CD4-positive, alpha-beta T cell treated with Interleukin-2 at 100 ng/mL for 4 hours (primary cell): ENCODE results near the gene CCIN.

Source experiments
- DNase-seq: peaks from one replicate; pipeline ENCODE4 v3.0.0-alpha.2; 2020; ENCODE audit warnings: low spot score

Gene CCIN

DNA sequence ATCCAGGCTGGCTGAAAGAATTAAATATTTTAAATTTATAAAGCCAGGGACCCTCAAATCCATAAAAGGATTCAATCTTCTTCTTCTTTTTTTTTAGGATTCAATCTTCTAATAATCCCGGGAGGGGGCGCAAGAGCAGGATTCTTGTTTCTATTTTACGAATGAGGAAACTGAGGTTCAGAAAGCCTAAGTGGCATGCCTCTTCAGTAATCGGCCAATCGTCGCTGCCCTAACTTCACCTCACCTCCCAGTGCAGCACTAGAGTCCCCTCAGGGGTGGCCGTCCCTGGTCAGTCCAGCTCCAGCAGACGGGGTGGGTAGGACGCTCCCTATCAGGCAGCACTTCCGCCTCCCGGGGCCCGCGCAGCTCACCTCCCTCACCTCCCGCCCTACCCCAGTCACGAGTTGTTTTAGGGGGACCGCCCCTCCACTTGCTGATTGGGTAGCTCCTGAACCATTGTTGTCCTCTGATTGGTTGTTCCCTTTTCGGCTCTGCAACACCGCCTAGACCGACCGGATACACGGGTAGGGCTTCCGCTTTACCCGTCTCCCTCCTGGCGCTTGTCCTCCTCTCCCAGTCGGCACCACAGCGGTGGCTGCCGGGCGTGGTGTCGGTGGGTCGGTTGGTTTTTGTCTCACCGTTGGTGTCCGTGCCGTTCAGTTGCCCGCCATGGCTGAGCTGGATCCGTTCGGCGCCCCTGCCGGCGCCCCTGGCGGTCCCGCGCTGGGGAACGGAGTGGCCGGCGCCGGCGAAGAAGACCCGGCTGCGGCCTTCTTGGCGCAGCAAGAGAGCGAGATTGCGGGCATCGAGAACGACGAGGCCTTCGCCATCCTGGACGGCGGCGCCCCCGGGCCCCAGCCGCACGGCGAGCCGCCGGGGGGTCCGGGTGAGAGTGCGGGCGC is 21.5 kb downstream of the CCIN start, which contains the start of gene CLTA:
Gene CLTA (plus strand): TSS at position 534 of the 902 bp plus-strand sequence. CDS start 136 bp downstream, at position 670.
- peak; percentile 97 for DNase-seq

DNA sequence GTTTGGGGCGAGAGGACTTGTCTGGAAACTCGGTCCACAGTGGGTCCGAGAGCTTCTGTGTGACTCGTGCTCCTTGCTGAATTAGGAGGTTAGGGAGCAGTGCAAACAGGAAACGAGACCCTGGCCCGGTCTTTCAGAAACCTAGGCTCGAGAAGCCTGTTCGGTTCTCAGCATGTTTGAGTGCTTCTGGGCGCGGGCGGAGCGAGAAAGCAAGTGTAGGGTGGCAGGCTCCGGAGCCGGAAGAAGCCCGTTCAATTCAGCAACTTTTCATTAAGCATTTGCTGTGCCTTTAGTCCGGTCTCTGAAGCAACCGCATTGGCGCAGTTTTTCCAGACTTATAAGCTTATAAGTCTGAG is 22.1 kb downstream of the CCIN start:
- peak; percentile 31 for DNase-seq

- DNase-seq: no peak
Measured at GRCh38 chr9:36191686-36192085, 22.5 kb downstream of the CCIN start.

DNA sequence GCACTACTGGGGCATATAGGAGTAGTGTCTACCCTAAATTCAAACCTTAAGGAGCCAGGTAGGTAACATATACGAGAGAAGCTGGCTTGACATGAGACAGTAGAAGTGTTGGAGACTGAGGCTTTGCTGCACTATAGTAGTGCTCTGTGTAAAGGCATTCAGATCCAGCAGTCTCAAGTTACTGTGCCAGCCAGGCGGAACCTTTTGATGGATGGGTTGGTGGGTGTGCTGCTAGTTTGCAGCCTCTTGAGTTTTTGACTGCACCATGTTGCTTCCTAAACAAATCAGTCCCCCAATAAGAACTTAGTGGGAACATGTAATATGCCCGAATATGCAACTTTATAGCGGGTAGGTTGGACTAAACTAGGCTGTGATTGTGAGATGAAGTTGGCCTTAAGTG is 23.0 kb downstream of the CCIN start:
- no peak for DNase-seq

DNA sequence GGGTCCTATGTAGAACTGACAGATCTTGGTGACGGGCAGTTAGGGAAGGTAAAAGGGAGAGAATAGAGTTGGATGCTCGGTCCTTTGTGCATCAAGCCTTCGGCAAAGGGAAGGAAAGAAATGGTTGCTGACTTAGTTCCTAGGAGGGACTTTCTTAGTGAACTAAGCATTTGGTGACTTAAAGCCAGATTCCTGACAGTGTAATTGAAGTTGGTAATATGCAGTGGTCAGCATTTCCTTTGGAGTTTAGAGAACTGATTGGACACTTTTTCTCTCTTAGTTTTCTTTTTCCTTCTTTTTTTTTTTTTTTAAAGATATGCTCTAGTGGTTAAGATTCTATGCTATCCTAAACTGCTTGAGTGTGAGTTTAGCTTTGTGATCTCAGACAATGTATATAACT is 23.8 kb downstream of the CCIN start:
- DNase-seq: no peak

DNA sequence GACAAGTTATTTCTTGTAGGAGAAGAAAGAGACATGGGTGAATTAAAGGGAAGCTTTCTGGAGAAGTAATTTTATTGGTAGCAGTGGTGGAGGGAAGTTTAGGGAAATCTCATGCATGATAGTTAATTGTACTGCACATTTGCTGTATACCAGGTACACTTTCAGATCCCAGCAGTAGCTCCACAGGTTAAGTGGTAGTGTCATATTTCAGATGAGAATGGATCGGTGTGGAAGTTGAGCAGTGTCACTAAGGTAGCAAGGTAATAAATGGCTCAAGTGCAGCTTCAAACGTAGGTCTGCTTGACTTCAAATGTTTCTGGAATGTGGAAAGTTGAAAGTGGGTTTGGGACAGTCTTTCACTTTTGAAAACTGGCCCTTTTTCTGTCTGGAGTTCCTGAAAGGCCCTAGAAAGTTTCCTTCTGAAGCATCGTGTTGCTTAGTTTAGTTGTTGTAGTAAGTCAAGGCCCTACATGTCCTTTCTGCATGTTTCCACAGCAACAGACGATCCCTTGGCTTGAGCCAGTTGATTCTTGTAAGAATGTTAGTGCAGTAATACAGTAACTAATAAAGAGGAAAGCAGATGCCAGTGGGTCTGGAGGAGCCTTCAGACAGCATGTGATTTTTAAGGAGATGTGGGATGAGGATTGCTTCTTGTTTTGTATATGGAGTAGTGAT is 25.3 kb downstream of the CCIN start:
- DNase-seq: no peak

GRCh38 chr9:36204906-36205547 is 35.8 kb downstream of the CCIN start:
- no peak for DNase-seq

DNA sequence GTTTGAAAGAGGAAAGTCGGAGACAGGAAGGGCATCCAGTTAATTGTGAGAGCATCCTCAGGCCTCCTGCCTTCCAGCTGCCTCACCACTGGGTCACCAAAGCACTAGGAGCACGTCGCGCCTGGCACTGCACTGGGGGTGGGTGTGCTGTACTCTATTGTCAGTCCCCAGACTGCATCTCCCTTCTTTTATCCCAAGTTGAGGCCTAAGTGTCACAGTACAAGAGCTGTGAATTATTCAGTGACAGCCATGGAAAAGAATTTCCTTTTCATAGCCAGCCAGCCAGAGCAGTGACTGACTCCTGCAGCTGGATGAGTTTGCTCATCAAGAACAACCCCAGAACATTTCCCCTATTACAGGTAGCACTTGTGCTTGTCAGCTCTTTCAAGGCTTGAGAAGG is 37.8 kb downstream of the CCIN start:
- no peak for DNase-seq

GRCh38 chr9:36207546-36208012 is 38.4 kb downstream of the CCIN start:
- DNase-seq: no peak

GRCh38 chr9:36208521-36209253 is 39.5 kb downstream of the CCIN start:
- no peak for DNase-seq

DNA sequence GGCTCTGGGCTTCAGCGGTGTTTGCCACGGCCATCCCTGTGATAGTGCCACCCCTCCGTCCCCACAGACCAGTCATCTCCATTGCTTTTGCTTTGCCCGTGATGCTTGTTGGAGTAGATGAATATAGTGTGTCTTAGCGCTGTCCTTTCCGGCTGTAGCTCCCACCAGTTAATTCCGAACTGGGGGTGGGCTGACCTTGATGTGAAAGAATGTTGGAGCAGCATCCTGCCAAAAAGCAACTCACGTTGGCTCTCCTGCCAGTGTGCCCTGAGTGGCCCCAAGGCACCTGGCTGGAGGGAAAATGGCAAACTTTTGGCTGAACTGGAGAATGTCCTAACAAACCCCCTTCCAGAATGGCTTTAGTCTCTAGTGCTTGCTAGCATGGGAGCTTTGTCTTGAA is 41.5 kb downstream of the CCIN start:
- DNase-seq: no peak

GRCh38 chr9:36211510-36211909 is 42.3 kb downstream of the CCIN start:
- no peak for DNase-seq

DNA sequence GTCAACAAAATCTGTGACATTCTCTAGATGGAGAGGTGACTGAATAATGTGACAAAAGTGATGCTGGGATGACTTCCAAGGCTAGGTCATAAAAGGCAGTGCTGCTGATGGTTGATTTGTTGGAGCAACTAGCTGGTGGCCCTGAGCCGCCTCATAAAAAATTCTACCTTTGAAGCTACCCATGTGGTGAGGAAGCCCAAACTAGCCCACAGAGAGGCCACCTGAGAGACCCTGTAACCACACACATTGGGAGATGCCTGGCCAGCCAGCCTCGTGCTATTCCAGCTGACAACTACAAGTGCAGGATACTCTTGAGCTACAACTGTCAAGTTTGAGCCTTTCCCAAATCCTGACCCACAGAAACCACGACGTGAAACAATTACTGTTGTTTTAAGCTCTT is 44.2 kb downstream of the CCIN start:
- no peak for DNase-seq

DNA sequence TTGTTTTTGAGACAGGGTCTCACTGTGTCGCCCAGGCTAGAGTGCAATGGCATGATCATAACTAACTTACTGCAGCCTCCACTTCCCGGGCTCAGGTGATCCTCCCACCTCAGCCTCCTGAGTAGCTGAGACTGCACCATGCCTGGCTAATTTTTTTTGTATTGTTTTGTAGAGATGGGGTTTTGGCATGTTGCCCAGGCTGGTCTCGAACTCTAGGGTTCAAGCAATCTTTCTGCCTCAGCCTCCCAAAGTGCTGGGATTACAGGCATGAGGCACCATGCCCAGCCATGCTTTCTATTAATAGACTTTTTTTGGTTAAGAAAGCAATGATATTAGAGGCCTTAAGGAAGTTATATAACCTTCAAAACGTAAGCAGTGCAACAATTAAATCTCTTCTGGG is 44.8 kb downstream of the CCIN start:
- DNase-seq: no peak

- no peak for DNase-seq
Measured at GRCh38 chr9:36214571-36214970, 45.4 kb downstream of the CCIN start.

- DNase-seq: no peak
Measured at GRCh38 chr9:36217256-36217968, 48.2 kb downstream of the CCIN start.

GRCh38 chr9:36218011-36218410 is 48.8 kb downstream of the CCIN start:
- DNase-seq: no peak

- DNase-seq: peak; percentile 52
Measured at GRCh38 chr9:36218411-36218901, 49.3 kb downstream of the CCIN start.
